Chondrocyte (in vitro differentiated cells): ENCODE measurements around the gene LTBP3. TPM values are rescaled to one million over a fixed set of nuclear protein-coding genes. Genes with fewer than 3 reads are reported as not detected.

Experiments
- DNase-seq: peaks from one replicate; pipeline ENCODE4 v3.0.0; 2021; ENCODE audit warnings: mixed read lengths, low spot score
- H3K27ac Mint-ChIP-seq: one replicate; pipeline ENCODE4 v1.8.0; 2021; ENCODE audit warnings: mild to moderate bottlenecking, moderate library complexity, mixed read lengths; ENCODE audit not compliant: unreplicated experiment
- H3K27me3 Mint-ChIP-seq: 2 replicates; pipeline ENCODE4 v1.8.0; 2021; ENCODE audit warnings: low read depth, mixed read lengths
- H3K36me3 Mint-ChIP-seq: 2 replicates; pipeline ENCODE4 v1.8.0; 2021; ENCODE audit warnings: low read depth, mixed read lengths
- H3K4me1 Mint-ChIP-seq: 2 replicates; pipeline ENCODE4 v1.8.0; 2021; ENCODE audit warnings: low read depth, mild to moderate bottlenecking, mixed read lengths
- H3K4me3 Mint-ChIP-seq: one replicate; pipeline ENCODE4 v1.8.0; 2021; ENCODE audit warnings: mild to moderate bottlenecking, moderate library complexity, mixed read lengths; ENCODE audit not compliant: unreplicated experiment
- H3K9me3 Mint-ChIP-seq: 2 replicates; pipeline ENCODE4 v1.8.0; 2021; ENCODE audit warnings: low read depth, mixed read lengths
- CTCF ChIP-seq: fragments of 200-600 bp; sonication (generic); IDR thresholded peaks from 2 replicates; pipeline ENCODE4 v1.5.0; 2021; ENCODE audit warnings: antibody characterized with exemption, mild to moderate bottlenecking, moderate library complexity
- total RNA-seq: library from RNA; stranded (reverse); gene quantifications from 3 replicates; pipeline ENCODE4 v1.2.1, GENCODE V29; 2021

The LTBP3 gene
- total RNA-seq, 1 donor from 2014 or later, result 271 TPM

- Mint-ChIP-seq H3K9me3 (no peaks in the 10 kb centered on the region), H3K27ac (peak overlapping the region; percentile 93), H3K27me3 (no peaks in the 10 kb centered on the region), H3K36me3 (no peaks in the 10 kb centered on the region), H3K4me1 (peaks cover 68% of the 10 kb centered on the region), H3K4me3 (peak overlapping the region; percentile 38)
- peak; percentile 92 for DNase-seq
- TF ChIP-seq CTCF, result peak; percentile 45
Observed at GRCh38 chr11:65558930-65559509, 861 bp upstream of the LTBP3 start.

- no peak for DNase-seq
- H3K9me3 Mint-ChIP-seq, result no peaks in the 10 kb centered on the region
- H3K27me3 Mint-ChIP-seq, result no peaks in the 10 kb centered on the region
- H3K4me1 Mint-ChIP-seq, result peaks cover 68% of the 10 kb centered on the region
- H3K27ac Mint-ChIP-seq, result peak overlapping the region; percentile 85
- TF ChIP-seq CTCF, result no peak
- peaks cover 2% of the 10 kb centered on the region for H3K36me3 Mint-ChIP-seq
- H3K4me3 Mint-ChIP-seq, result peak overlapping the region; percentile 81
Observed at GRCh38 chr11:65557280-65558001, 718 bp downstream of the LTBP3 start.

- no peaks in the 10 kb centered on the region for H3K27me3 Mint-ChIP-seq
- peaks cover 68% of the 10 kb centered on the region for H3K4me1 Mint-ChIP-seq
Observed at GRCh38 chr11:65556470-65557279, 1.5 kb downstream of the LTBP3 start.

GRCh38 chr11:65555693-65556231 is 2.4 kb downstream of the LTBP3 start:
- DNase-seq, result peak; percentile 91
- Mint-ChIP-seq H3K9me3 (no peaks in the 10 kb centered on the region), H3K4me1 (peaks cover 64% of the 10 kb centered on the region), H3K36me3 (peaks cover 18% of the 10 kb centered on the region), H3K27ac (peak overlapping the region; percentile 85), H3K4me3 (peak overlapping the region; percentile 81), H3K27me3 (no peaks in the 10 kb centered on the region)
- no peak for TF ChIP-seq CTCF

More at GRCh38 chr11:65556470-65557279, 1.5 kb downstream of the LTBP3 start:
- no peak for TF ChIP-seq CTCF
- Mint-ChIP-seq H3K4me3 (peak overlapping the region; percentile 81), H3K36me3 (peaks cover 10% of the 10 kb centered on the region), H3K27ac (peak overlapping the region; percentile 85), H3K9me3 (no peaks in the 10 kb centered on the region)
- DNase-seq, result no peak
